SW480 (cell line): Measurements from ENCODE around the gene KCNRG.
"Not testable (repeated sequence)": the region's sequence is repeated elsewhere in the genome, so short reads cannot be mapped to it uniquely, and the experiment has no call there.

Experiments
- DNase-seq: peaks from one replicate; pipeline ENCODE4 v3.0.0-alpha.2; 2016; ENCODE audit warnings: low spot score

The KCNRG gene

DNA sequence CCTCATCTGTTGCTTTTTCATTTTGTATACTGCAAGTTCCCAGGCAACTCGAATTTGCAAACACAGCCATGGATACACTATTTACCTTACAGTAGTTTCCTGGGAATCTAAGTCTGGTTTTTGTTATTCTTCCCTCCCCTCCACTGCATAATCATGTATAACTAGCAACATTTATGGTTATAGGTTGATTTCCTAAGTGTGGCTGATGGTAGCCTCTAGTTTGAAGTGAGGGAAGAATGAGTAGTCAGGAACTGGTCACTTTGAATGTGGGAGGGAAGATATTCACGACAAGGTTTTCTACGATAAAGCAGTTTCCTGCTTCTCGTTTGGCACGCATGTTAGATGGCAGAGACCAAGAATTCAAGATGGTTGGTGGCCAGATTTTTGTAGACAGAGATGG is at the start of gene KCNRG:
Gene KCNRG (plus strand): TSS at position 187 of the 400 bp plus-strand sequence. CDS start 50 bp downstream, at position 237.
- DNase-seq, result no peak

DNA sequence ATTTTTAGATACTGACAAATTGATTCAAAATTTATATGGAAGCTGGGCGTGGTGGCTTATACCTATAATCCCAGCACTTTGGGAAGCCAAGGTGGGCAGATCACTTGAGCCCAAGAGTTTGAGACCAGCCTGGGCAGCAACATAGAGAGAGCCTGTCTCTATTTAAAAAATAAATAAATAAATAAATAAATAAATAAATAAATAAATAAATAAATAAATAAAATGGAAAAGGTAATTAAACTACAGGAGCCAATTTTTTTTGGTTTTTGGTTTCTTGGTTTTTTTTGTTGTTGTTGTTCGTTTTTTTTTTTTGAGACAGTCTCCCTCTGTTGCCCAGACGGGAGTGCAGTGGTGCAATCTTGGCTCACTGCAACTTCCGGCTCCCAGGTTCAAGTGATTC is 47.8 kb upstream of the KCNRG start:
- no peak for DNase-seq

DNA sequence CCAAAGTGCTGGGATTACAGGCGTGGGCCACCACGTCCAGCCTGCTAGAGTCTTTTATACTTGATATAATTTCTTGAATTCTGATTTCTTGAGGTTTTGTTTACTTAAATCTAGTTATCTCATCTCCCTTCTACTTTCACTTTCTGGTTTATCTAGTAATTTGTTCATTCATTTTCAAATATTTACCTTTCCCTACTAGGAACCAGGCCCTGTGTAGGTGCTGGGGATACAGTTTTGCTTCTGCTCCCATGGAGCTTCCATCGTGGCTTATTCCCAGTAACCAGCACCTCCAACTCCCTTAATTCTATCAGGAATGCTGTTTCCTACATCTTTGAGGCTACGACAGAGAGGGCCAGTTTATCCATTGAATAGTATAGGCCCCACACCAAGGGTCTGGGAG is 42.5 kb upstream of the KCNRG start:
- DNase-seq, result no peak

- no peak for DNase-seq
These were observed 39.4 kb upstream of the KCNRG start for GRCh38 chr13:49975826-49976225.

GRCh38 chr13:49976314-49977258 is 38.7 kb upstream of the KCNRG start:
- peak; percentile 90 for DNase-seq

- DNase-seq, result no peak
These were observed 37.3 kb upstream of the KCNRG start for GRCh38 chr13:49977992-49978391.

DNA sequence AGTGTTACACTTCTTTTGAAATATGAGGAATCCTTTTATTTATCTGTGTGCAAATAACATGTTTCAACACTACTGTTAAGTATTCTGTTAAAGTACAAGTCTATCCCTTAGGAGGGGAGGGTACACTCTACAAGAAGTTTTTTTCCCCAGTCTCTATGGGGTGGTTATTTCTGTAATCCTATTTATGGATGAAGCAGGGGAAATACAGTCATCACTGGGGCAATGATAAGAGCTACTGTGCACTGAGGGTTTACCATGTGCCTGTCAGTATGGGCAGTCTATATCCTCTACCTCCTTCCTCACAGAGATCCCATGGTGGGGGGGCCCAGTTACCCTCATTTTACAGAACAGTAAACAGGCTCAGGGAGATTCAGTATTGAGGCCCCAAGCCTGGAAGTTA is 35.0 kb upstream of the KCNRG start:
- DNase-seq, result no peak

GRCh38 chr13:49985129-49985528 is 30.1 kb upstream of the KCNRG start:
- DNase-seq, result no peak

DNA sequence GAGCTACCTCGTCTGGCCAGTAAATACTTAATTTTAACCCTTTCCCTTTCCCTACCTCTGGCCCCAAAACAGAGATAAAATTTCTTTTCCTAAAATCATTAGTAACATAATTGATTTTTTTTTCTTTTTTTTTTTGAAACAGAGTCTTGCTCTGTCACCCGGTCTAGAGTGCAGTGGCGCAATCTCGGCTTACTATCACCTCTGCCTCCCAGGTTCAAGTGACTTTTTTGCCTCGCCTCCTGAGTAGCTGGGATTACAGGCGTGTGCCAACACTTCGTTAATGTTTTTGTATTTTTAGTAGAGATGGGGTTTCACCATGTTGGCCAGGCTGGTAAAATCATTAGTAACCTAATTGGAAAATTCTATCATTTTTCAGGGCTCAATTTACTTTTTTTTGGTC is 28.8 kb upstream of the KCNRG start:
- no peak for DNase-seq

- DNase-seq, result not testable (repeated sequence)
These were observed 24.6 kb upstream of the KCNRG start for GRCh38 chr13:49990612-49991011.

- no peak for DNase-seq
These were observed 22.1 kb upstream of the KCNRG start for GRCh38 chr13:49993111-49993510.

DNA sequence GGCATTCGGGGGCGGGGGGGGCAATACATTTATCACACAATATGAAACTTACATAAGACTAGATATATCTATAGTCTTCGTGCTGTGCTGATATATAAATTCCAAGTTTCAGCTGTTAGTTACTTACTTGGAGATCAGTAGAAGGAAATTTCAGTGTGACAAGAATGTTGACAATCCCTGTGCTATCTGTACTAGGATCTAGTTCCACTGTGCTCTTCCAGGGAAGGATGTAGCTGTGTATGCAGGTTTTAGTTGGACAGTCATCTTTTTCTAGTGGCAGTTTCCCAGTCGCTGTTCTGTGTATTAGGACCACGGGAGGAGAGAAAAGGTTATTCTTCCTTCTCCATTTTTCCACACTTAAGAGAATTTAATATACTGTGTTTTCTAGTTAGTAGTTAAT is 21.6 kb upstream of the KCNRG start:
- no peak for DNase-seq

- DNase-seq, result no peak
These were observed 19.6 kb upstream of the KCNRG start for GRCh38 chr13:49995625-49996101.

GRCh38 chr13:49996161-49996915 is 18.9 kb upstream of the KCNRG start:
- DNase-seq, result peak; percentile 83

GRCh38 chr13:49996951-49997895 is 18.0 kb upstream of the KCNRG start, which contains the start of gene TRIM13:
TRIM13 (plus strand) TSS chr13:49997042; CDS start chr13:50011941, 14,899 bp downstream.
- DNase-seq, result peak; percentile 95

GRCh38 chr13:49997955-49998354 is 17.3 kb upstream of the KCNRG start:
- no peak for DNase-seq

GRCh38 chr13:49998714-49999624 is 16.3 kb upstream of the KCNRG start:
- no peak for DNase-seq

DNA sequence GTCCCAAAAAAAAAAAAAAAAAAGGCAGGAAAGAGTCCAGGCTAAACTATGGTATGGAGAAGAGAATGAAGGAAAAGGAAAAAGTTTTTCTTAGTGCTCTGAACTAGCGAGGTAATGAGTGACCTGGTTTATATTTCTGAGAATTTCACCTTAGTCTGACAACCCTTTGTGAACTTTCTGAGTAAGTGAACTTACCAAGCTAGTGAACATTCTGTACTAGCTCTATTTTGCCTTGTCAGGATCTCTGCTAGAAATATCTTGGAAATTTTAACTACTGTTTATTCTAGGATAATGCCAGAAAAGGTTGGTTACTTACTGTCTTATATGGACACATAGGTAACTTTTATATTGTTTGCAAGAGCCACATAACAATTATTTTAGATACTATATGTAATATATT is 14.0 kb upstream of the KCNRG start:
- no peak for DNase-seq

DNA sequence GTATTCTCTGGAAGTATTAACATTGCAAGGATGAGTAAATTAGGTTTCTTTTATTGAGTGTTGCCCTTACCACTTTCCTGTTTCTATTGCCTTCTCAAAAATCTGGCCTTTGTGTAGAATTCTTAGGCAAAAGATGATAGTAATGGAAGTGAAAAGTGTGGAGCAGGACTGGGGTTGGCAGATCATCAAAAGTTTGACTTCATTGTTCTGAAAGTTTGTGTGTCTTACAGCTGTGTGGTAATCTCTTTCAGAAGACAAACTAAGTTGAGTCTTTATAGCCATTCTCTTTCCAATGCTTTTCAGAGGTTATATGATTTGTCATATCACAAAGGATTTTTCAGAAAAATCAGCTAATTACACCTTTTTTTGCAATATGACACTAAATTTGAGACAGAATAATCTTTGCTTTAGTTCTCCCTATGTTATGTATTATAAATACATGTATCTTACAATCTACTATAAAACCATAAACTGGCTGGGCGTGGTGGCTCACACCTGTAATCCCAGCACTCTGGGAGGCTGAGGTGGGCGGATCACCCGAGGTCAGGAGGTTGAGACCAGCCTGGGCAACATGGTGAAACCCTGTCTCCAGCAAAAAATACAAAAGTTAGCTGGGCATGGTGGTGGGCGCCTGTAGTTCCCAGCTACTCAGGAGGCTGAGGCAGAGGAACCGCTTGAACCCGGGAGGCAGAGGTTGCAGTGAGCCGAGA is 8.7 kb upstream of the KCNRG start:
- no peak for DNase-seq

DNA sequence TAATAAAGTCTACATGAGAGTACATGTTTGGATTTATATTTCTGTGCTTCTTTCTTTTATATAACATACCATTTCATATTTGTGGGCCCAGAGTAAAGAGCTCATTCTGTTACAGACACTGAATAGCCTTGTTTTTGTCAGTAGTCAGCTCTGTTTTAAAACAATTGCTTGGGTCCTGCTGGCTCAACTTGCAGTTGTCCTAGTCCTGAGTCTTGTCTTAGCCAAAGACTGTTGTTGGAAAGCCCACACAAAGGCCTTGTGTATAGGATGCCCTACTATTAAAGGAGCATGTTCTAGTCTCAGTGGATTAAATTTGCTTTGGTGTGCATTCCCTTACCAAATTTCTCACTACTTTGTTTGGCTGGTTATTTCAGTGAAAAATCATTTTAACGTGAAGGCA is 3.8 kb upstream of the KCNRG start:
- DNase-seq, result no peak
